ENCODE data around the gene TSPOAP1.

DNA sequence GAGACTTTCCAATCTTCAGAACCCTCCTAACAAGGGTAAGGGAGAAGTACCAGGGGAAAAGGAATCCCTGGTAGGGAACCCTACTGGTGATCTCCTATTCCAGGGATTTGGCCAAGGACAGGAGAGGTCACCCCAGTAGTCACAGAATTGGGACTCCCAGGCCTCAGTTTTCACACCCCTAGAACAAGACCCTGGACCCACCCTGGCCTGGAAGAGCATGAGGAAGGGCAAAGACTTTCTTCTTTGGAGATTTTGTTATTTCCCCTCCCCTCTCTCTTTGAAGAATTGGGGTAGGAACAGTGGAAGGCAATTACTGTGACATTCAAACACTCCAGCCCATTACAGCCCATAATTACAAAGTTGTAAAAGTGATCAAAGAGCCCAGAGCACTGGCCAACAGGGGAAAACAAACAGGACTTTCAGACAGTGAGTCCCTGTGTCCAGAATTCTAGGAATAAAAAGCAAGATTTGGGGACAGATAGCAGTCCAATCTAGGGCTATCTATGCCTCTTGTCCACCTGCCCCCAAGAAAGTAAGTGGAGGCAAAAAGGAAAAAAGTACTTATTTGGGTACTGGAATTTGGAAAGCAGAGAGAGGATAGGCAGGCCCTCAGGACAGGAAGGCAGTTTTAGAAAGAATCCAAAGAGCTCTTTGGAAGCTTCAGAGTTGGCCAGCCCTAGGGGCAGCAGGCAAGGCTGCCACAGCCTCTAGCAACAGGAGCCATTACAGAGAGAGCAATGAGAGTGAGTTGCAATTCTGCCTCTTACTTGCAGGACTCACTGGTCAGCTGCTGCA, 36.8 kb upstream of the TSPOAP1 start:
- TF ChIP-seq POLR2A (IDR thresholded peaks at IDR 0.05) (no peak), EP300 (IDR thresholded peaks at IDR 0.05) (no peak)
- TF ChIP-seq, protein P1, sequence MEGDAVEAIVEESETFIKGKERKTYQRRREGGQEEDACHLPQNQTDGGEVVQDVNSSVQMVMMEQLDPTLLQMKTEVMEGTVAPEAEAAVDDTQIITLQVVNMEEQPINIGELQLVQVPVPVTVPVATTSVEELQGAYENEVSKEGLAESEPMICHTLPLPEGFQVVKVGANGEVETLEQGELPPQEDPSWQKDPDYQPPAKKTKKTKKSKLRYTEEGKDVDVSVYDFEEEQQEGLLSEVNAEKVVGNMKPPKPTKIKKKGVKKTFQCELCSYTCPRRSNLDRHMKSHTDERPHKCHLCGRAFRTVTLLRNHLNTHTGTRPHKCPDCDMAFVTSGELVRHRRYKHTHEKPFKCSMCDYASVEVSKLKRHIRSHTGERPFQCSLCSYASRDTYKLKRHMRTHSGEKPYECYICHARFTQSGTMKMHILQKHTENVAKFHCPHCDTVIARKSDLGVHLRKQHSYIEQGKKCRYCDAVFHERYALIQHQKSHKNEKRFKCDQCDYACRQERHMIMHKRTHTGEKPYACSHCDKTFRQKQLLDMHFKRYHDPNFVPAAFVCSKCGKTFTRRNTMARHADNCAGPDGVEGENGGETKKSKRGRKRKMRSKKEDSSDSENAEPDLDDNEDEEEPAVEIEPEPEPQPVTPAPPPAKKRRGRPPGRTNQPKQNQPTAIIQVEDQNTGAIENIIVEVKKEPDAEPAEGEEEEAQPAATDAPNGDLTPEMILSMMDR (IDR thresholded peaks at IDR 0.05) = no peak

Data from tibial nerve (tissue), 4 donors.